GM12891 (cell line): Measurements from ENCODE around the gene MAP3K2.

Experiments
- POLR2A ChIP-seq: IDR thresholded peaks from 2 replicates; pipeline ENCODE4 v1.6.1; 2011; ENCODE audit warnings: low read depth, low read length, control low read depth
- POLR2AphosphoS5 ChIP-seq: IDR thresholded peaks from 2 replicates; pipeline ENCODE4 v1.6.1; 2011; ENCODE audit warnings: low read depth, low read length, control low read depth
- SPI1 ChIP-seq: IDR thresholded peaks from 2 replicates; pipeline ENCODE4 v1.6.1; 2011; ENCODE audit warnings: low read depth, low read length, control low read depth
- TAF1 ChIP-seq: IDR thresholded peaks from 2 replicates; pipeline ENCODE4 v1.6.1; 2011; ENCODE audit warnings: low read depth, low read length, control low read depth

- TF ChIP-seq POLR2AphosphoS5: no peak
- no peak for TF ChIP-seq POLR2A
- TF ChIP-seq TAF1: no peak
- no peak for TF ChIP-seq SPI1
Observed at GRCh38 chr2:127423478-127423843, 35.7 kb upstream of the MAP3K2 start.
